GM21447 (cell line): ENCODE data around the gene EXOC6B.

ENCODE experiments used
- ATAC-seq: cut with Tn5 transposase; IDR thresholded peaks from one replicate; pipeline ENCODE4 v1.9.1; 2021; ENCODE audit not compliant: unreplicated experiment

Gene EXOC6B

DNA sequence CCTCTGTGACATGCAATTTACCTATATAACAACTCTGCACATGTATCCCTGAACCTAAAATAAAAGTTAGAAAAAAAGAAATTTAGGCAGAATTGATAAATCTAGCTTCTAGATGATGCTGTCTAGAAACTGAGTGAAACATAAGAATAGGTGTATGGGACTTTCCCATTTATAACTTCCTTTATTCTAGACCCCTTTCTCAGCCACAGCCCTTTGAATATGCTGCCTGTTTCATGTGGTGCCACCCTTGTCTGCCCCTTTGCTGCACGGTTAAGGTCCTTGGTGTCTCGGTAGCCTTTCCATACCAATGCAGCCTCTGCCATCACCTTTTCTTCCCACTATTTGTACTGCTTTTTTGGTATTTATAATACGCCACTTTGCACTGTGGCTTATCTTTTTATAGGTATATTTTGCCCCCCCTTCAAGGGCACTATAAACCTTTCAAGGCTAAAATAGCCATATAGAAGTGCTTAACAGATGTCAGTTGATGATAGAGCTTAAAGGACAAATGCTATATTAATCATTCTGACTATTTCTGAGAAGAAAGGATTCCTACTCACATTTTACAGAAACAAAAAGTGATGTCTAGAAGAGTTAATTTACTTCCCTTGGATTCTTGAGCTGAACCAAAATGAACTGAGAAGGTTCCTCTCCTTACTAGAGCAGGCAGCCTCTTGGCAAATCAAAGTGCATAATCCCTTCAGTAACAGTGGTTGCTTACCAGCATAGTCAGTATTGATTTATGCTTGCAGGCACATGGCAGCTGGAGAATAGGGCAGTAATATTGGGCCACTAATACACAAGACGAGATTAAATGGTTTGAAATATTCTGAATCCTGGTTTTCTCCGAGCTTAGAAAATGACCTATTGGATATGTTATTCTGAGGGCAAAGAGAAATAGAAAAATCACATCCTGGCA, 590.1 kb downstream of the EXOC6B start:
- ATAC-seq, result no peak

DNA sequence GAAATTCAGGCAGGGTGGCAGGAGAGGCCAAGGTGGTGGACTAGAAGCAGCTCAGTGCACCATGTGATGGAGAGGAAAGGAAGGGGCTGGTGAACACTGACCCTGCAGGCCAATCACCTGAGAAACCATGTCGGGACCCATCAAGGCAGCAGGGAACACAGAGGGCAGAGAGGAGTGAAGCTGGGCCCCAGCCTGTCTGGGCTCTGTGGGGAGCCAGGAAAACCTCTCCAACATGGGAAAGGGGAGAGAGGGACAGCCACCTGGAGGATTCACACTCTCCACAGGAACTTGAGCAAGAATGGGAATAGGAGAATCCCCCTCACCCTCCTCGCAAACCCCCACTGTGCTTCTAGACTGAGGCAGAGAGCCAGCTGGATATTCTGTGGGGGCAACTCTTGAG, 592.6 kb downstream of the EXOC6B start:
- ATAC-seq, result no peak

DNA sequence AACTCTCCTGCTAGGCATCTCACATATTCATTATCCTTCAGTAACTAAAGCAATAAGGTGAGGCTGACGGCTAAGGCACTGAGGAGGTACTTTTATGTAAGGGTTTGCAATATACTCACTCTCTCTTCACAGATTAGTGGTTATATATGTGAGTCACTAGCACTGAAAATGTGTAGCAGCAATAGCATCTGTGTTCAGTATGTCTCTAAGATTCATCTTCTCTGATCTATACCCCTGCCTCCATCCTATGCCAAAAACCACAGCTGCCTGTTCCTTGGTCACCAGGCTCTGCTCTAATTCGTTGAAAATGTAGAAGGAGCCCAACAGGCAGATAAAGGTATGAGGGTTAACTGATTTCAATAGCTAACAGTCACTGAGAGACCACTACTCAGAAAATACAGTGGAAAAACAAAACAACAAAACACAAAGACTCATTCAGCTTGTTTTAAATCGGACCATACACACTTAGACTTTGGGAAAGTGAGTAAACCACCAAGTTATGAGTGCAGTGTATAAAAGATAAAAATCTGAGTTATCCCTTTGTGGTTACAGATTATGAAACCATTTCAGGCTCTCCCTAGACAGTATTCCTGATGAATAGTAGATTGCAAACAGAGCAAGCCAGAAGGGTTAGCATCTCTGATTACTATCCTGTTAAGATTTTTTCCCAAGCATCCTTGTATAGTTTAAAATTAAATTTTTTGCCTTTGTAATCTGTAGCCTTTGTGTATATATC, 602.8 kb downstream of the EXOC6B start:
- no peak for ATAC-seq

DNA sequence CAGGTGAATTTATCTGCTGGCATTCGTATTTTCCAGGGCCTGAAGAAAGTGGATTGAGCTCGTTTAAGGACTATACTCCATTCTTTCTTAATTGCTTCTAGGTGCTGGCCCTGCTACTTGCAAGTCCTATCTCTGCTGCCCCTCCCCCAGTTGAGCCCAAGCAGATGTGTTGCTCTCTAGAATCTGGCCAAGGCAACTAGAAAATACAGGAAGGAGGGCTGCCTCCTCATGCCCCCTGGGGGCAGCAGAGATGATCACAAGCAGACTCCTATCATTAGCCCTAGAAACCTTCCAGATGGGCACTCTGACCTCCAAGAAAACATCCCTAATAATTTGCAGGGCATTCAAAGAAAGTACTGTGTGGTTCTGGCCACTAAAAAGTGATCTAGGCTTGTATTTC, 605.7 kb downstream of the EXOC6B start:
- no peak for ATAC-seq

DNA sequence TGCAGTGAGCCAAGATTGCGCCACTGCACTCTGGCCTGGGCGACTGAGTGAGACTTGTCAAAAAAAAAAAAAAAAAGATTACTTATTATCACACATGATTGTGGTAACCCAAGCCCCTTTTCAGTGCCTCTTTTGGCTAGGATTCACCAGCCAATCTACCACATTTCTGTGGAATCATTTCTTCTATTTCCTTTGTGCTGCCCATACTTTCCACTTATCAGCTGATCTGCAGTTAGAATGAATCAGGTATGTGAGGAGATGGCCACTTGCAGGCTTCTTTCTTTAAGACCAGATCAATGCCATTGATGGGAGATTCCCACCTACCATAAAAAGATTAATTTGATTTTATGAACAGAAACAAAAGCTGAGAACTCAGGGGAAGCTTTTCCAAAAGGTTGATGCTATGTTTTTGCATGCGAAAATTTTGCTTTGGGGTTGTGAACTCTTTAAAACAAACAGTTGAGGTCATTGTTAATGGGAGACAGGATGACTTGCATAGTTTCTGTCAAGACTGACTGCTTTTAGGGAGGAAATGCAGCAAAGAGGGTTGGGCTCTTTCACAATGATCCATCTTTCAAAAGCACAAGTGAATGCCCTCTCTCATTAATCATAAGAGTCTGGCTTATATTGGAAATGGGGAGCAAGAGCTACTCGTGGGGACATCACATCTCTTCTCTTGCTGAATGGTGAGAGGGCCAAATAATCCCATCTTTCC, 611.2 kb downstream of the EXOC6B start:
- ATAC-seq, result no peak

DNA sequence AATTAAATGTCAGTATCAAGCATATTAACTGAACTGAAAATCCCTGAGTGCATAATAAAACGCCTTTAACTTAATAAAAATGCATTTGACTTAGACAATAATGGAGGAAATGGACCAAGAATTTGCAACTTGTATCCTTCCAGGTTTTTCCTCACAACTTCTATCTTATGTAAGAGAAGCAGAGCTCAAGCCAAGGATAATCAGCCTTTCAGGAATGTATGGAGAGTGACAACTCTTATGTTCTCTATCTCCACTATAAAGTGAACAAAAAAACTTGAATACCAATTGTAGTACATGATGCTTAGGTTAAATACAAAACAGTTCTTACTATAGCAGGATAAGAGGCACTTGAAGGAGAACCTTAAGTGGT, 613.4 kb downstream of the EXOC6B start:
- no peak for ATAC-seq

DNA sequence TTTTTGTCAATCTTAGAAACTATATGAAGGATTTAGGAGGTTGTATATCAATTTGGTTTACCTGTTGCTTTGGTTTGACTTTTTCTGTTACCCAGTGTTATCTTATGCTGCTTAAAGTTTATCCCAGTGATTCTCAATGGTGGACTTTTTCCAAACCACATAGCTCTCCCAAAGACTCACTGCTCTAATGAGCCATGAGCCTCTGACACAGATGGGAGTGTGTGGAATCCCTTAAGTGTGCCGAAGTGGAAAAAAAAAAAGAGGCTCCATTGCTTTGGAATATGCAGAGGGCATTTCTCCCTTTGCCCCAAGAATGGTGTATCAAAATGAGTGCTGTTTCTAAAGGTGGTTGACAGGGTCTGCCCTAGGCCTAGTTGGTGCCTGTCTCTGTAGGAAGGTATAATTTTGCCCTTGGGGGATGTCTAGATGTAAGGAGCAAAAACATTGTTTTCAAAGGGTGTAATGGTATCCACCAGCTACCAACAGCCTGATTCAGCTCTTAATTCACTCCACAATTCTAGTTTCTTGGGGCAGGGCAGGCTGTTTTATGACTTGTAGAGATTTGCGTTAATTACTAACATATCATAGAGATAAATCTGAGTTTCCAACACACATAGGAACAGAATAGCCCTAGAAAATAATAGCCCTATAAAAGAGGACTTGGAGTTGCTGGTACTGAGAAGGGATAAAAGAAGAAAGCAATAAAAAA, 613.9 kb downstream of the EXOC6B start:
- no peak for ATAC-seq

DNA sequence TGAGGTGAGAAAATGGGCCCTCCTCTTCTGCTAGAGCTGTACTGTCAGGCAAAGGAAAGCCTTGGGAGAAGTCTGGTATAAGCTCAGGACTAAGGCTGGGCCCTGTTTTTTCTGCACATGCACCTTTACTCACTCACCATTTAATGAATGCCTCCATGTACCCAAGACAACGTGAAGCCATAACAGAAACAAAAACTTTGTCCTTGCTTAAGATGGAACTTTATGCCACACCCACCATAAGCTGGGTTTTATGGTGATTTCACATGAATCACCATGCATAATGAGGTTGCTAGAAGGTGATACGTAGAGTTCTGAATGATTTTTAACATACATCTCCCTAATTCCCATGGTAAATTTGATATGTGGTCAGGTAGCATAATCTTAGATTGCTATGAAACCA, 614.5 kb downstream of the EXOC6B start:
- no peak for ATAC-seq

DNA sequence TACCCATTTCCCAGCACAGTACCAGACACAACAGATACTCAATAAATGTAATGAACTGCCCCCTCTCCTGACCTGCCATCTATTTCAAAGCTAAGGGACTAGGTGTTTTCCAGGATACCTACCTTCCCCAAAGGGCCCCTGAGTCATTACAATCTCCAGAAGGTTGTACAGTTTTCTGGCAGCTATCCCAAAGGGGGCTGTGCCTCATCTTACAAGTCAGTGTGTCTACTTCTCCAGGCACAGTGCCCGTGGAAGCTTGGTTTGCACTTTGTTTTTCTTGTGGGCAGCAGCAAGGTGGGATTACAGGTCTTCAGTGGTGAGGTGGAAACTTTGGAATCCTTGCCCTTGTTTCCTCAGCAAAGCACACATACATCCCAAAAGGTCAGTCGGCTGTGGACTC, 615.4 kb downstream of the EXOC6B start:
- ATAC-seq, result no peak

DNA sequence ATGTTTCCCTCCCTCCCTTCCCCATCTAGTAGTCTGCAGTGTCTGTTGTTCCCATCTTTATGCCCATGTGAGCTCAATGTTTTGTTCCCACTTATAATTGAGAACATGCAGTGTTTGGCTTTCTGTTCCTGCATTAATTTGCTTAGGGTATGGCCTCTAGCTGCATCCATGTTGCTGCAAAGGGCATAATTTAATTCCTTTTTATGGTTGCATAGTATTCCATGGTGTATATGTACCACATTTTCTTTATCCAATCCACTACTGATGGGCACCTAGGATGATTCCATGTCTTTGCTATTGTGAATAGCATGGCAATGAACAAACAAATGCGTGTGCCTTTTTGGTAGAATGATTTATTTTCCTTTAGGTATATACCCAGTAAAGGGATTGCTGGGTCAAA, 617.6 kb downstream of the EXOC6B start:
- no peak for ATAC-seq

DNA sequence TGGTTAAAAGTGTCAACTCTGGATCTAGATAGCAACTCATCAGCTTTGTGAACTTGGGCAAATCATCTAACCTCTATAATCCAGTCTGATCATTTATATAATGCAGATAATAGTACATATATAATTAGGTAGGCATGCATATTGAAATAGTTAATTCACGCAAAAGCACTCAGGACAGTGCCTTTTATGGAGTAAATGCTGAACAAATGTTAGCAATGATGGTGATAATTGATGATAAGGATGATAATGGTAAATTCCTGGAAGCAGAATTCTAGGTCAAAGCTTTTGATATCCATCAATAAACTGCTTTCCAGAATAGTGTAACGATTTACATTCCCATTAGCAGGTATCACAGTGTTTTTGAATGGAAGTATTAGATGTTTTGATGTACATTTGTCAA, 618.5 kb downstream of the EXOC6B start:
- no peak for ATAC-seq

DNA sequence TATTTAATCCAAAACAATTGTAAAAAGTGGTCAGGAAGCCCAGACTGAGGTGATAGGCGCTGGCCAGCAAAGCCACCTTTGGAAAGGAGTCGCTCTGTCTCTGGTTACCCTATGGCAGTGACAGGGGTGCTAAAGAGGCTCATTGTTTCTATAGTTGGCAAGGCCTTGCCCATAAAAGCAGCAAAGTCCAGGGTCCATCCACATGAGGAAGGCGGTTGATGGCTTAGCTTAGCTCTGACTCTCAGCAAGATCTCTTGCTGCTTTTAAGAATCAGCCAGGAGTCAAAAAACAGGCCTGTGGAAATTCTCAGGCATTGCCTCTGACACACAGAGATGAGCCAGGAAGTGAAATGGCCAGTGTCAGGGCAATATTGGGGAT, 620.3 kb downstream of the EXOC6B start:
- no peak for ATAC-seq

DNA sequence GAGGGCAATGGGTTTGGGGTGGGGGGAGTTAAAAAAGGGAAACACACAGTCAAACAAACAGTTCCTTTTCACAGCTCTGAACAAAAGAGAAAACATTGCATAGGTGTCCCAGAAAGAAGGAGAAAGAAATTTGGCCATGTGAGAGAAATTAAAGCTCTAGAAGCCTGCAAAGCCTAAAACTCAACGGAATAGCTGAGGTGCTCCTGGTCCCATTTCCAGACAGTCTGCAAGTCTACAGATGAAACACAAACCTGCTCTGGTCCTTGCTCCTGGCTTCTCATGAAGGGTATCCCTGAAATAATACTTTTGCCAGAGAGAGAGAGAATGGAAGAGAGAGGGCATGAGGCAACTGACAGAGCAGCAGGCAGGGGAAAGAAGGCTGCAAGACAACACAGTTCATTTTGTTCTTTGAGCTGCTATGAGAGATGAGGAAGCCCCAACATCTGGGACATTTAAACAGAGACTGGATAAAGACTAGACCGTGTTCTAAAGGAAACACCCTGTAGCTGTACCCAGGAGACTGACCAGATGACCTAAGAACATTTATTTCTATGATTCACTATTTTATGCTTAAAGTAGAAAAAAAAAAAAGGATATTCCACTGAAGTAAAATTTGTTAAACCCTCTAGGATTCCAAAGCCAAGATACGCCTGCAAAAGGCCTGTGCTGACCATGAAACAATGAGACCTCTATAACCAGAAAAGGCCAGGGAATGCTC, 620.9 kb downstream of the EXOC6B start:
- ATAC-seq, result no peak

DNA sequence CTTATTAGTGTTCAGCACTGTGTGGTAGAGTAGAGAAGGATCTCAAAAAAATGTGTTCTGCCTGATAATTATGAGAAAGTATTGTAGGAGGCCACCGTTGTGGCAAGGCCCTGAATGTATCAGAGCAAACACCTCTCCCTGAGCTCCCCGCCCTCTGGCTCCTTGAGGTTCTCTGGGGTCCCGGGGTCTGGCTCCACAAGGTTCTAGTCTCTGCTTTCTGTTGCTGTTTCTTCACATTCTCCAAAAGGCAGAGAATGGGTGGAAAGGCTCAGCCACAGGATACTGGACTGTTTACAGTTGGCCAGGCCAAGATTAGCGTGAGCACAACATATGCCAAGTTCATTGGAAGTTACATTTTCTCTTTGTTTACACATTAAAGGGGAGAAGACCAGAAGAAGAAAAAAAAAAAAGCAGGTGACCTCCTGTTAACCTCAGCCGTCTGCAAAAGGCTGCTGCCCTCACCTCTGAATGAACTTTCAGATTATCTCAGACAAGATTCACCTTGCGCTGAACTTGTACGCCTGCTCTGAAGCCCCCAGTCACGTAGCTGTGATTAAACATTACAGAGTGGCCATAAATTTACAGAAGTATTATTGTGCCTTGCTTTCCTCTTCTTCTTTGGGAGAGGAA, 621.6 kb downstream of the EXOC6B start:
- ATAC-seq, result no peak

DNA sequence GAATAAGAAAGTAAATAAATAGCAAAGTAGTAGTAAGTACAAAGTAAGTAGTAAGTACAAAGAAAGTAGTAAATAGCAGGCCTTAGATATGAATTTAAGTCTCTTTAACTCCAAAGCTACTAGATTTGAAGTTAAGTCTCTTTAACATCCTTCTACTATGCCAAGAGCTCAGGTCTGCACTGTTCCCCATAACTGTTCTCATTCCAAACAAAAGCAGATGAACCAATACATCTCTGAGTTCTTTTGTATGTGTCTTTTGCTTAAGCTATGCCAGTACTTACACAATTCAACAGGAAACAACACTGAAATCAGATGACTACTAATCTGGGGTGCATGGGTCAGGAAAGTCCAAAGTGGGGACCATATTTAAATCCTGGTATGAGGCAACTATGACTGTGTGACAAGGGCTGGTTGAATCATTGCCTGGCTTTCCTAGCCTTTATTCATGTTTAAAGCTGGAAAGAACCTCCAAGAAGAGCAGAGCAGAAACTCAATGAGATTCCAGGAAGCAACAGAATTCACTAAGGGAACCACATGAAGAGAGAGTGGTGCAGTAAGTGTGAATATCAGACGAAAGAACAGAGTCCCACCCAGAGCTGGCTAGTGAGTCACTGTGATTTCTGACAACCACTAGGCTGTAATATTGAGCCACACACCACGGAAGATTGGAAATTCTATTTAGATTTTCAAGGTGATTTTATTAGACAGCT, 627.1 kb downstream of the EXOC6B start:
- no peak for ATAC-seq

DNA sequence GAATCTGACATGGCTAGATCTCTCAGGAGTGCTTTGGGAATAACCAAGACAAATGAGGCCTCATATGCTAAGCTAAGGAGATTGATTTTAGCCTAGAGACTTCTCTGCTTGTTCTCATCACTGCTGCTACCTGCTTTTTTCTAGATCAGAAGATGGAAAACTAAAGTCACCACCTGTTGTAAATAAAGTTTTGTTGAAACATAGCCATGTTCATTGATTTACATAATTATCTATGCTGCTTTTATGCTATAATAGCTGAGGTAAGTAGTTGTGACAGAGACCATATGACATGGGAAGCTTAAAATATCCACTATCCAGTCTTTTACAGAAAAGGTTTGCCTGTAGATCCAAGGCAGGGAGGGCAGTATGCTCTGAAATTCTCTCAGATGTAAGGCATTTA, 632.1 kb downstream of the EXOC6B start:
- no peak for ATAC-seq

DNA sequence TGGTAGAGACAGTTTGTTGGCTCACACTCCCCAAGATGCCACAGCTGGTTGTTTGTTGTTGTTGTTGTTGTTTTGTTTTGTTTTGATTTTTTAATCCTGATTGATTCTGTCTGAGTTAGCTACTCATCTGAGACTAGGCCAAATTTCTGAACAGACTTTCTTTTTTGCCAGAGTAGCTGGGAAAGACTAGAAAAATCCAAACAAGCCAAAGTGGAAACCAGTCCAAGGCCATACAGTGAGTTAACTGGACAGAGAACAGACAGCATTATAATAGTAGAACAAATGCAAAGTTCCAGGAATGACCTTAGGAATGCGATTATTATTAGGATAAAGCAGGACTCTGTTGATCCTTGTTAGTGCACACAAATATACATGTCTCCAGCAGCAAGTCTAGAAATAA, 634.4 kb downstream of the EXOC6B start:
- no peak for ATAC-seq

DNA sequence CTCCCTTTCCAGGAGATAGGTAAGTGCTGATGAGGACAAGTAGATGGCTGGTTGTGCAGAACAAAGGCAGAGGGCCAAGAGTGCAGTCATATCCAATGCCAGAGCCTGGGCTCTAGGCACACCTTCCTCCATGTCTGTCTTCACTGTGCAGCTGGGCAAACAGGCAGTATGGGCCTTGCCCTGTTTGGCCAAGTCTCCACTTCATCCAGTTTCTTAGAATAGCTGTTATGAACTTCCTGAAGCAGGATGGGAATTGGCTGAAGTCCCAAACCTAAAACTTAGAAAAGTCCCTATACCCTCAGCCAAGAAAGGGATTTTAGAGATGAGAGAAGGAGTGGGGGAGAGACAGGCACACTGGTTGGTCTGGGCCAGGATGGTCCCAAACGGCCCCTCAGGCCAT, 640.6 kb downstream of the EXOC6B start:
- no peak for ATAC-seq

DNA sequence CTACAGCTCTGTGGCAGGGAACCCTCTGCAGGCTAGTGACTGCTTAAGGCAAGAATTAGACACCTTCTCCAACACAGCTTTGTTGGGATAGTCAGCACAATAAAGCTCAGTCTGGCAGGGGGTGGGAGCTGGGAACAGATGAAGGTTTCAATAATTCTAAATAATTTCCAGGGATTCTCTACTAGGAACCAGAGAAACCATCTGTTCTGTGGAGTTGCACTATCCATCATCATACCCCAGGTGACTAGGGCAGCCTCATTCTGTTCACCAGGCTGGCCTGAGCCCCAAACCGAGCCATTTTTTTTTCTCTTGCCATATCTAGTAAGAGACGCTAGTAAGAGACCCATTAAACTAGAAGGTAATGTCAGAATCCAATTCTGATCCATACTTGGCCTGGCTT, 642.4 kb downstream of the EXOC6B start:
- no peak for ATAC-seq

DNA sequence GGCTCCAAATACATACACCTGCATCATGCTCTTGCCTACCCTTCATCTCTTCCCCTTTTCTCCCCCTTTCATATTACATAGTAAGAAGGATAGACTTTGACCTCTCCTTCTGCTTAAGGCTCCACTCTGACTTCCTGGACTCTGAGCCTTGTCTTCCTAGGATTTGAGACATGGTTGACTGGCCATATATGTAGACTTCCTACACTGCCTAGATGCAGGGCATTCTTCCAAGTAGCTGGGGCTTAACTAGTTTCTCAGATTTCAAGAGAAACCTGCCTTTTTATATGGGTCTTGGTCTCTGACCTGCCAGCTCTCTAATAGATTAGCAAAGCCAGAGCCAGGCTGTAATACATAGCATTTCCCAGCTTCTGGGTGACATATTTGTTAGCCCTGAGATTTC, 642.8 kb downstream of the EXOC6B start:
- no peak for ATAC-seq
